ENCODE results near the gene ANKS6.

ANKS6 gene

GRCh38 chr9:98732091-98732490 is 64.3 kb downstream of the ANKS6 start:
- DNase-seq, result no peak

- no peak for DNase-seq
Measured at GRCh38 chr9:98730871-98731270, 65.5 kb downstream of the ANKS6 start.

- DNase-seq, result no peak
Measured at GRCh38 chr9:98728500-98728899, 67.9 kb downstream of the ANKS6 start.

GRCh38 chr9:98727428-98727827 is 68.9 kb downstream of the ANKS6 start:
- DNase-seq, result no peak

- peak; percentile 61 for DNase-seq
Measured at GRCh38 chr9:98726735-98727134, 69.6 kb downstream of the ANKS6 start.

GRCh38 chr9:98724810-98725530 is 71.4 kb downstream of the ANKS6 start:
- DNase-seq, result no peak

- no peak for DNase-seq
Measured at GRCh38 chr9:98721643-98722042, 74.7 kb downstream of the ANKS6 start.

- DNase-seq, result no peak
Measured at GRCh38 chr9:98720402-98720801, 76.0 kb downstream of the ANKS6 start.

- DNase-seq, result no peak
Measured at GRCh38 chr9:98719055-98719454, 77.3 kb downstream of the ANKS6 start.

GRCh38 chr9:98714833-98715232 is 81.5 kb downstream of the ANKS6 start:
- no peak for DNase-seq

GRCh38 chr9:98712987-98713386 is 83.4 kb downstream of the ANKS6 start:
- DNase-seq, result no peak

GRCh38 chr9:98709968-98710965 is 86.1 kb downstream of the ANKS6 start:
- DNase-seq, result peak; percentile 34

GRCh38 chr9:98708933-98709911 is 87.1 kb downstream of the ANKS6 start, which contains the start of gene GABBR2:
Gene GABBR2, minus strand, starts transcription at chr9:98708935. Its CDS starts 198 bp downstream, at chr9:98708737.
- DNase-seq, result peak; percentile 70

GRCh38 chr9:98708103-98708932 is 88.0 kb downstream of the ANKS6 start:
- DNase-seq, result peak; percentile 61

GRCh38 chr9:98707166-98708102 is 88.9 kb downstream of the ANKS6 start:
- peak; percentile 92 for DNase-seq

GRCh38 chr9:98706651-98707165 is 89.6 kb downstream of the ANKS6 start:
- DNase-seq, result peak; percentile 81

GRCh38 chr9:98702835-98703380 is 93.4 kb downstream of the ANKS6 start:
- no peak for DNase-seq

- DNase-seq, result no peak
Measured at GRCh38 chr9:98702340-98702739, 94.0 kb downstream of the ANKS6 start.

GRCh38 chr9:98701576-98701975 is 94.8 kb downstream of the ANKS6 start:
- DNase-seq, result no peak

GRCh38 chr9:98700801-98701200 is 95.6 kb downstream of the ANKS6 start:
- DNase-seq, result no peak

All from DMS53 (cell line).